OCI-LY7 (cell line): Measurements from ENCODE around the gene NCK2.

ENCODE experiments used
- CTCF ChIP-seq: fragments of 200-600 bp; sonication (generic); conservative IDR thresholded peaks from 2 replicates; pipeline ENCODE4 v1.5.1; 2014; ENCODE audit warnings: mild to moderate bottlenecking, antibody characterized with exemption, low read length, moderate library complexity, mixed read lengths
- EZH2phosphoT487 ChIP-seq: fragments of 200-600 bp; sonication (generic); IDR thresholded peaks from 2 replicates; pipeline ENCODE4 v1.6.1; 2018; ENCODE audit warnings: low read depth, borderline replicate concordance, mild to moderate bottlenecking, mixed run types, antibody characterized with exemption, low read length, moderate library complexity, mixed read lengths

DNA sequence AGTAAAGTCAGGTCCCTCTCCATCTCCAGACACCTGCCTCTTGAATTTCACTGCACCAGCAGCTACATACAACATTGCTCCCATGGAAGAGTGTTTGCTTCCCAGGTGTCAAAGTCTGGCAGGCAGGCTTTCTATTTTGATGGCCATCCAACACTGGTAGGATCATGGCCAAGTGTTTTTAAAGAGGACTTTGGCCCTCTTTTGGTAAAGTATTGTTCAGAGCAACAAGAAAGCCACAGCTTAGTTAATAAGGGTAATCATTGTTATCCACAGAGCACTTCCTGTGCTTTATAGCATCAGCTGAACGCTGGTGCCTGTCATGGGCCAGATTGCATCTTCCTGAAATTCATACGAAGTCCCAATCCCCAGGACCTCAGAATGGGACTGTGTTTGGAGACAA lies 133.2 kb downstream of the NCK2 start:
- TF ChIP-seq CTCF, result no peak
- TF ChIP-seq EZH2phosphoT487, result no peak
